K562 (cell line): ENCODE data around the gene ZNF485. TPM values are rescaled to one million over a fixed set of nuclear protein-coding genes. Genes with fewer than 3 reads are reported as not detected.

Experiments used
- ATF1 ChIP-seq, 2 experiments: fragments of 450-650 bp in 1 of 2; IDR thresholded peaks; 2 replicates each; pipeline ENCODE4 v1.6.1; 2016; ENCODE audit warnings: missing compliant biosample characterization in 1 of 2, missing genetic modification characterization in 1 of 2
- ATF7 ChIP-seq: fragments of 450-650 bp; IDR thresholded peaks from 2 replicates; pipeline ENCODE4 v1.7.1; 2014; ENCODE audit warnings: mild to moderate bottlenecking, moderate library complexity
- EP400 ChIP-seq: fragments of 450-650 bp; IDR thresholded peaks from 2 replicates; pipeline ENCODE4 v1.6.1; 2017; ENCODE audit warnings: antibody characterized with exemption, mild to moderate bottlenecking, moderate library complexity
- FUS ChIP-seq: fragments of 200-400 bp; formaldehyde crosslinking; optimal IDR thresholded peaks from 2 replicates; pipeline ENCODE3; 2017; ENCODE audit warnings: low read depth, low read length
- NCOA2 ChIP-seq, 2 experiments: fragments of 450-650 bp; IDR thresholded peaks; 2 replicates each; pipeline ENCODE4 v1.6.1; 2018; ENCODE audit warnings: mild to moderate bottlenecking in 2 of 2, moderate library complexity in 1 of 2; ENCODE audit not compliant: partially characterized antibody in 2 of 2
- NR2C2 ChIP-seq, 2 experiments: fragments of 200-800 bp in 1 of 2; sonication (Bioruptor generic) in 1 of 2; sonication (generic) in 1 of 2; formaldehyde crosslinking in 1 of 2; IDR thresholded peaks; 2 replicates each; pipeline versions ENCODE4 v1.6.1 to v1.8.0; 2016 to 2022; ENCODE audit warnings: mild to moderate bottlenecking in 1 of 2, missing compliant biosample characterization in 1 of 2, missing genetic modification characterization in 1 of 2, missing genetic modification reagents in 1 of 2
- PRPF4 ChIP-seq: fragments of 200-400 bp; formaldehyde crosslinking; IDR thresholded peaks from one replicate; pipeline ENCODE4 v1.6.1; 2017; ENCODE audit warnings: low read length, low read depth, mild to moderate bottlenecking; ENCODE audit not compliant: insufficient read depth, poor library complexity, severe bottlenecking
- RUNX1 ChIP-seq: sonication (generic); IDR thresholded peaks from 2 replicates; pipeline ENCODE4 v1.6.1; 2016; ENCODE audit warnings: antibody characterized with exemption, low read depth
- SP2 ChIP-seq: IDR thresholded peaks from 2 replicates; pipeline ENCODE4 v1.6.1; 2011; ENCODE audit warnings: mild to moderate bottlenecking, low read depth, low read length, moderate library complexity; ENCODE audit not compliant: poor library complexity, severe bottlenecking; ENCODE audit errors: extremely low read depth
- SPI1 ChIP-seq: IDR thresholded peaks from 2 replicates; pipeline ENCODE4 v1.6.1; 2011; ENCODE audit warnings: low read depth, low read length, control low read depth, borderline replicate concordance
- ZC3H4 ChIP-seq: sonication (generic); formaldehyde crosslinking; IDR thresholded peaks from 2 replicates; pipeline ENCODE4 v1.9.0; 2021; ENCODE audit warnings: missing genetic modification reagents, borderline replicate concordance
- ZFP30 ChIP-seq: fragments of 250-450 bp; sonication (Bioruptor Pico); IDR thresholded peaks from 2 replicates; pipeline ENCODE4 v1.8.0; 2022; ENCODE audit warnings: moderate library complexity, mild to moderate bottlenecking, inconsistent platforms, borderline replicate concordance
- ZNF12 ChIP-seq: sonication (generic); formaldehyde crosslinking; IDR thresholded peaks from 2 replicates; pipeline ENCODE4 v1.4.0; 2020; ENCODE audit warnings: mild to moderate bottlenecking, missing genetic modification reagents
- ZNF212 ChIP-seq: fragments of 450-650 bp; formaldehyde crosslinking; IDR thresholded peaks from 2 replicates; pipeline ENCODE4 v1.4.0; 2020; ENCODE audit warnings: mild to moderate bottlenecking
- ZNF224 ChIP-seq: sonication (generic); formaldehyde crosslinking; IDR thresholded peaks from 2 replicates; pipeline ENCODE4 v1.8.0; 2022; ENCODE audit warnings: mild to moderate bottlenecking, missing genetic modification reagents
- ZNF444 ChIP-seq: fragments of 250-450 bp; sonication (Bioruptor Pico); IDR thresholded peaks from 2 replicates; pipeline ENCODE4 v1.4.0; 2020; ENCODE audit warnings: mild to moderate bottlenecking, moderate library complexity
- ZNF561 ChIP-seq: fragments of 450-650 bp; formaldehyde crosslinking; conservative IDR thresholded peaks from 2 replicates; pipeline ENCODE4 v1.4.0; 2020; ENCODE audit warnings: mild to moderate bottlenecking, moderate library complexity
- ZNF57 ChIP-seq: fragments of 450-650 bp; formaldehyde crosslinking; IDR thresholded peaks from 2 replicates; pipeline ENCODE4 v1.4.0; 2020; ENCODE audit warnings: mild to moderate bottlenecking, moderate library complexity
- ZNF584 ChIP-seq: fragments of 200-800 bp; sonication (Bioruptor generic); IDR thresholded peaks from 2 replicates; pipeline ENCODE4 v1.6.1; 2016; ENCODE audit warnings: low read depth, mild to moderate bottlenecking, missing genetic modification characterization, missing compliant biosample characterization
- ZNF655 ChIP-seq: fragments of 250-450 bp; sonication (Bioruptor Pico); IDR thresholded peaks from 2 replicates; pipeline ENCODE4 v1.5.0; 2021
- ZNF778 ChIP-seq: fragments of 450-650 bp; formaldehyde crosslinking; IDR thresholded peaks from 2 replicates; pipeline ENCODE4 v1.4.0; 2020; ENCODE audit warnings: mild to moderate bottlenecking, moderate library complexity
- polyA plus RNA-seq, 8 experiments: library from polyadenylated mRNA; depleted of rRNA in 4 of 8; stranded (reverse) in 5 of 8; unstranded in 3 of 8; fragments of >200 nt; fragmentation: Nextera tagmentation in 2 of 8; fragmentation: Illumina TruSeq in 1 of 8; extraction: Ambion mirVana in 2 of 8; extraction: Trizol in 1 of 8; gene quantifications; 2 replicates each; pipeline versions ENCODE4 v1.2.1 to v1.2.3, GENCODE V29; 2011 to 2014; ENCODE audit warnings: inconsistent platforms in 1 of 8, missing spikeins in 1 of 8
- total RNA-seq, 7 experiments: library from RNA; depleted of rRNA in 6 of 7; stranded (reverse); fragments of >200 nt in 6 of 7; fragmentation: Illumina TruSeq in 2 of 7; extraction: Trizol in 2 of 7; gene quantifications; 2 replicates each; pipeline versions ENCODE4 v1.2.1 to v1.2.3, GENCODE V29; 2011 to 2021; ENCODE audit warnings: low replicate concordance in 1 of 7
- TF ChIP-seq, protein P1 (sequence below), 2 experiments: fragments of 450-650 bp in 1 of 2; sonication (generic) in 1 of 2; formaldehyde crosslinking in 1 of 2; IDR thresholded peaks in 1 of 2; conservative IDR thresholded peaks in 1 of 2; 2 replicates each; pipeline versions ENCODE4 v1.6.1 to v1.8.1; 2016 to 2023; ENCODE audit warnings: mild to moderate bottlenecking in 2 of 2, moderate library complexity in 2 of 2, inconsistent platforms in 1 of 2, missing genetic modification reagents in 1 of 2
- TF ChIP-seq, protein P2 (sequence below): fragments of 200-800 bp; sonication (Bioruptor generic); IDR thresholded peaks from 2 replicates; pipeline ENCODE4 v1.6.1; 2017; ENCODE audit warnings: missing genetic modification characterization, missing compliant biosample characterization

The ZNF485 gene
- total and polyA plus RNA-seq, 9 of the 15 experiments (the other 6 are each of a cell fraction or from before 2014, with no cell fraction given) = 8.0 to 18.7 (median 11.9) TPM

- TF ChIP-seq ZNF655 (CRISPR knock-in tag) (no peak), ZC3H4 (no peak), ATF1 (CRISPR knock-in tag; IDR thresholded peaks at IDR 0.05) (no peak), ATF1 (tag; IDR thresholded peaks at IDR 0.05) (peak; percentile 78), ZNF57 (CRISPR knock-in tag) (no peak), NCOA2 (IDR thresholded peaks at IDR 0.05; ENCODE audit: partially characterized antibody in 2 of 2) (no peak), SPI1 (no peak), ZNF224 (peak; percentile 96), NR2C2 (CRISPR knock-in tag; IDR thresholded peaks at IDR 0.05) (peak; percentile 63), NR2C2 (tag; IDR thresholded peaks at IDR 0.05) (peak; percentile 97), PRPF4 (no peak), ZNF444 (CRISPR knock-in tag) (no peak), ZNF212 (CRISPR knock-in tag) (no peak), ZNF12 (CRISPR knock-in tag) (peak; percentile 43; the same call in 1 of the 2 replicates), FUS (peak; percentile 67), ZNF561 (CRISPR knock-in tag) (no peak), ZNF778 (CRISPR knock-in tag) (no peak), ZNF584 (CRISPR knock-in tag) (no peak), ATF7 (peak; percentile 86), EP400 (peak; percentile 98), ZFP30 (0 out of 2 replicates have a peak, but pooled peaks have one; percentile 19), RUNX1 (no peak), SP2 (no peak)
- TF ChIP-seq, protein P1, sequence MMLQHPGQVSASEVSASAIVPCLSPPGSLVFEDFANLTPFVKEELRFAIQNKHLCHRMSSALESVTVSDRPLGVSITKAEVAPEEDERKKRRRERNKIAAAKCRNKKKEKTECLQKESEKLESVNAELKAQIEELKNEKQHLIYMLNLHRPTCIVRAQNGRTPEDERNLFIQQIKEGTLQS (IDR thresholded peaks at IDR 0.05) = no peak
- TF ChIP-seq, protein P1 (CRISPR knock-in tag; conservative IDR thresholded peaks at IDR 0.05) = no peak
- TF ChIP-seq, protein P2, sequence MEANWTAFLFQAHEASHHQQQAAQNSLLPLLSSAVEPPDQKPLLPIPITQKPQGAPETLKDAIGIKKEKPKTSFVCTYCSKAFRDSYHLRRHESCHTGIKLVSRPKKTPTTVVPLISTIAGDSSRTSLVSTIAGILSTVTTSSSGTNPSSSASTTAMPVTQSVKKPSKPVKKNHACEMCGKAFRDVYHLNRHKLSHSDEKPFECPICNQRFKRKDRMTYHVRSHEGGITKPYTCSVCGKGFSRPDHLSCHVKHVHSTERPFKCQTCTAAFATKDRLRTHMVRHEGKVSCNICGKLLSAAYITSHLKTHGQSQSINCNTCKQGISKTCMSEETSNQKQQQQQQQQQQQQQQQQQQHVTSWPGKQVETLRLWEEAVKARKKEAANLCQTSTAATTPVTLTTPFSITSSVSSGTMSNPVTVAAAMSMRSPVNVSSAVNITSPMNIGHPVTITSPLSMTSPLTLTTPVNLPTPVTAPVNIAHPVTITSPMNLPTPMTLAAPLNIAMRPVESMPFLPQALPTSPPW (CRISPR knock-in tag) = peak; percentile 63
These were observed 32.0 kb upstream of the ZNF485 start, which contains the start of gene ZNF239 (continued) for GRCh38 chr10:43574001-43574892.
